H9 (cell line): ENCODE data around the gene NECTIN1. TPM values are rescaled to one million over a fixed set of nuclear protein-coding genes. Genes with fewer than 3 reads are reported as not detected.

Source experiments
- DNase-seq: peaks from one replicate; pipeline ENCODE4 v3.0.0-alpha.2; 2017
- H2AFZ ChIP-seq: one replicate; pipeline ENCODE4 v1.6.1; 2013; ENCODE audit warnings: mild to moderate bottlenecking, low read length, control low read depth, moderate library complexity
- H2AK5ac ChIP-seq: 2 replicates; pipeline ENCODE4 v1.6.1; 2013; ENCODE audit warnings: low read length, control low read depth, mixed read lengths; ENCODE audit not compliant: insufficient read length
- H2BK120ac ChIP-seq: one replicate; pipeline ENCODE4 v1.6.1; 2013; ENCODE audit warnings: low read depth, mild to moderate bottlenecking, low read length, control low read depth, inconsistent platforms; ENCODE audit not compliant: poor library complexity, severe bottlenecking
- H2BK12ac ChIP-seq: 2 replicates; pipeline ENCODE4 v1.6.1; 2013; ENCODE audit warnings: low read length, control low read depth, mixed read lengths, low read depth; ENCODE audit not compliant: insufficient read length
- H2BK15ac ChIP-seq: 2 replicates; pipeline ENCODE4 v1.6.1; 2013; ENCODE audit warnings: low read depth, low read length, control low read depth
- H2BK20ac ChIP-seq: one replicate; pipeline ENCODE4 v1.6.1; 2013; ENCODE audit warnings: low read depth, mild to moderate bottlenecking, low read length, control low read depth, inconsistent platforms; ENCODE audit not compliant: poor library complexity, severe bottlenecking
- H2BK5ac ChIP-seq: 2 replicates; pipeline ENCODE4 v1.6.1; 2013; ENCODE audit warnings: low read length, control low read depth, mixed read lengths; ENCODE audit not compliant: insufficient read length
- H3K14ac ChIP-seq: 2 replicates; pipeline ENCODE4 v1.6.1; 2013; ENCODE audit warnings: low read length, control low read depth; ENCODE audit not compliant: insufficient read depth
- H3K18ac ChIP-seq: 2 replicates; pipeline ENCODE4 v1.6.1; 2013; ENCODE audit warnings: low read depth, mild to moderate bottlenecking, mixed read lengths, low read length, control low read depth; ENCODE audit not compliant: insufficient read length
- H3K23ac ChIP-seq: 2 replicates; pipeline ENCODE4 v1.6.1; 2013; ENCODE audit warnings: low read length, control low read depth, mixed read lengths, low read depth; ENCODE audit not compliant: insufficient read length
- H3K23me2 ChIP-seq: 2 replicates; pipeline ENCODE4 v1.6.1; 2013; ENCODE audit warnings: low read depth, mild to moderate bottlenecking, mixed read lengths, low read length, control low read depth; ENCODE audit not compliant: insufficient read length, poor library complexity, severe bottlenecking
- H3K27ac ChIP-seq: 2 replicates; pipeline ENCODE4 v1.5.1; 2013; ENCODE audit warnings: low read length, control low read depth, mixed read lengths, low read depth; ENCODE audit not compliant: insufficient read length
- H3K27me3 ChIP-seq: 2 replicates; pipeline ENCODE4 v1.6.1; 2013; ENCODE audit warnings: low read length, control low read depth, inconsistent platforms; ENCODE audit not compliant: insufficient read depth
- H3K4ac ChIP-seq: 2 replicates; pipeline ENCODE4 v1.6.1; 2013; ENCODE audit warnings: low read depth, mild to moderate bottlenecking, control low read depth, inconsistent platforms, low read length, moderate library complexity
- H3K4me1 ChIP-seq: 2 replicates; pipeline ENCODE4 v1.6.1; 2013; ENCODE audit warnings: low read length, control low read depth, inconsistent platforms; ENCODE audit not compliant: insufficient read depth
- H3K4me2 ChIP-seq: 2 replicates; pipeline ENCODE4 v1.6.1; 2013; ENCODE audit warnings: low read length, control low read depth, mixed read lengths; ENCODE audit not compliant: insufficient read length, insufficient read depth
- H3K56ac ChIP-seq: 2 replicates; pipeline ENCODE4 v1.6.1; 2013; ENCODE audit warnings: low read depth, mild to moderate bottlenecking, mixed read lengths, low read length, control low read depth; ENCODE audit not compliant: insufficient read length
- H3K79me1 ChIP-seq: 2 replicates; pipeline ENCODE4 v1.6.1; 2013; ENCODE audit warnings: low read depth, mild to moderate bottlenecking, moderate library complexity, low read length, control low read depth, inconsistent platforms; ENCODE audit not compliant: insufficient read depth, poor library complexity, severe bottlenecking
- H3K79me2 ChIP-seq: 2 replicates; pipeline ENCODE4 v1.6.1; 2013; ENCODE audit warnings: low read length, control low read depth, inconsistent platforms; ENCODE audit not compliant: insufficient read depth
- H3K9ac ChIP-seq: 2 replicates; pipeline ENCODE4 v1.6.1; 2013; ENCODE audit warnings: low read length, control low read depth, mixed read lengths; ENCODE audit not compliant: insufficient read length; ENCODE audit errors: extremely low read depth
- H3K9me3 ChIP-seq: one replicate; pipeline ENCODE4 v1.6.1; 2013; ENCODE audit warnings: low read depth, low read length, inconsistent platforms; ENCODE audit not compliant: control insufficient read depth
- H3T11ph ChIP-seq: one replicate; pipeline ENCODE4 v1.6.1; 2013; ENCODE audit warnings: mild to moderate bottlenecking, low read length, control low read depth, inconsistent platforms
- H4K20me1 ChIP-seq: one replicate; pipeline ENCODE4 v1.6.1; 2013; ENCODE audit not compliant: control insufficient read depth, insufficient read length, insufficient read depth
- H4K5ac ChIP-seq: 2 replicates; pipeline ENCODE4 v1.6.1; 2013; ENCODE audit warnings: low read depth, mild to moderate bottlenecking, mixed read lengths, low read length, control low read depth; ENCODE audit not compliant: insufficient read length
- H4K8ac ChIP-seq: replicated peaks from 2 replicates; pipeline ENCODE4 v1.6.1; 2013; ENCODE audit warnings: low read length, control low read depth, mixed read lengths, low read depth; ENCODE audit not compliant: insufficient read length
- H4K91ac ChIP-seq: 2 replicates; pipeline ENCODE4 v1.6.1; 2013; ENCODE audit warnings: low read depth, mild to moderate bottlenecking, moderate library complexity, mixed read lengths, low read length, control low read depth; ENCODE audit not compliant: insufficient read length
- H3K27ac Mint-ChIP-seq, 3 experiments: 2 replicates in 2 of 3; 3 replicates in 1 of 3; pipeline ENCODE4 v1.8.0; 2020 to 2021; ENCODE audit warnings: mixed read lengths in 3 of 3, mild to moderate bottlenecking in 1 of 3, moderate library complexity in 1 of 3
- H3K27me3 Mint-ChIP-seq: 2 replicates; pipeline ENCODE4 v1.8.0; 2021; ENCODE audit warnings: low read depth, mild to moderate bottlenecking, moderate library complexity, mixed read lengths
- H3K36me3 Mint-ChIP-seq, 3 experiments: 2 replicates in 2 of 3; 3 replicates in 1 of 3; pipeline ENCODE4 v1.8.0; 2020 to 2021; ENCODE audit warnings: low read depth in 3 of 3, mixed read lengths in 3 of 3; ENCODE audit not compliant: insufficient read depth in 1 of 3
- H3K4me1 Mint-ChIP-seq, 2 experiments: 2 replicates each; pipeline ENCODE4 v1.8.0; 2020; ENCODE audit warnings: mixed read lengths in 2 of 2
- H3K4me3 Mint-ChIP-seq, 2 experiments: 2 replicates in 1 of 2; 3 replicates in 1 of 2; pipeline ENCODE4 v1.8.0; 2020 to 2021; ENCODE audit warnings: mild to moderate bottlenecking in 2 of 2, mixed read lengths in 2 of 2, moderate library complexity in 1 of 2
- H3K9me3 Mint-ChIP-seq, 2 experiments: 2 replicates in 1 of 2; 3 replicates in 1 of 2; pipeline ENCODE4 v1.8.0; 2020; ENCODE audit warnings: mild to moderate bottlenecking in 2 of 2, mixed read lengths in 2 of 2, moderate library complexity in 1 of 2
- WGBS: extraction: QIAGEN DNeasy Blood & Tissue Kit; methylation state at CpG from one replicate; pipeline ENCODE4 v1.1.7; 2013; ENCODE audit warnings: missing lambda C conversion rate, low lambda C conversion rate, mixed read lengths; ENCODE audit not compliant: insufficient read length; ENCODE audit errors: extremely low coverage; 5-methylcytosine and 5-hydroxymethylcytosine counted together
- total RNA-seq: library from RNA; stranded (reverse); gene quantifications from 2 replicates; pipeline ENCODE4 v1.2.1, GENCODE V29; 2021
- TF ChIP-seq, protein P1 (sequence below): fragments of 200-600 bp; sonication (generic); conservative IDR thresholded peaks from 3 replicates; pipeline ENCODE4 v1.8.0; 2021; ENCODE audit warnings: antibody characterized with exemption, mild to moderate bottlenecking

NECTIN1 gene
- total RNA-seq, 1 experiment from 2014 or later: 113 TPM

DNA sequence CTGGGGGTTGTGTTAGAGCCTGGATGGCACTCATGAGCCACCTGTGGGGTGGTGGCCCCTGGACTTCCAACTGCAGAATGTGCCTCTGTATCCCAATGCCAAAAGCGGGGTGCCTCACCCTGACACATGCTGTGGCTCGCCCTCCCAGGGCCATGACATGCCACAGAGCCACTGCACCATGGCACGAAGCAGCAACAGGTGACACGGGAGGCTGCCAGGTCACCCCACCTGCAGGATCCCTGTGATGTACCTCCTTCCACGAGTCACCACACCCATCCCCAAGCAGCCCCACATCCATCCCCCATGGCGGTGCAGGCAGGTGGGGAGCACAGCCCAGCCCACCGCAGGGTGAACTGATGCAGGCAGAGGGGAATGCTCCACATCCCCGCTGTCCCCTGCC, 14.8 kb downstream of the NECTIN1 start:
- Mint-ChIP-seq H3K4me1 (peaks cover 67 to 81% of the 10 kb centered on the region in 2 experiments), H3K36me3 (peaks cover 0 to 16% (median 8%) of the 10 kb centered on the region in 3 experiments; a peak in 4 of 7 replicates), H3K4me3 (no peak overlapping the region), H3K27me3 (no peaks in the 10 kb centered on the region; the same call in none of the 2 replicates), H3K27ac (no peak overlapping the region), H3K9me3 (no peaks in the 10 kb centered on the region)
- H3K14ac ChIP-seq: no peak overlapping the region
- H3K4me1 ChIP-seq: peaks cover 4% of the 10 kb centered on the region; the same call in 1 of the 2 replicates
- TF ChIP-seq, protein P1, sequence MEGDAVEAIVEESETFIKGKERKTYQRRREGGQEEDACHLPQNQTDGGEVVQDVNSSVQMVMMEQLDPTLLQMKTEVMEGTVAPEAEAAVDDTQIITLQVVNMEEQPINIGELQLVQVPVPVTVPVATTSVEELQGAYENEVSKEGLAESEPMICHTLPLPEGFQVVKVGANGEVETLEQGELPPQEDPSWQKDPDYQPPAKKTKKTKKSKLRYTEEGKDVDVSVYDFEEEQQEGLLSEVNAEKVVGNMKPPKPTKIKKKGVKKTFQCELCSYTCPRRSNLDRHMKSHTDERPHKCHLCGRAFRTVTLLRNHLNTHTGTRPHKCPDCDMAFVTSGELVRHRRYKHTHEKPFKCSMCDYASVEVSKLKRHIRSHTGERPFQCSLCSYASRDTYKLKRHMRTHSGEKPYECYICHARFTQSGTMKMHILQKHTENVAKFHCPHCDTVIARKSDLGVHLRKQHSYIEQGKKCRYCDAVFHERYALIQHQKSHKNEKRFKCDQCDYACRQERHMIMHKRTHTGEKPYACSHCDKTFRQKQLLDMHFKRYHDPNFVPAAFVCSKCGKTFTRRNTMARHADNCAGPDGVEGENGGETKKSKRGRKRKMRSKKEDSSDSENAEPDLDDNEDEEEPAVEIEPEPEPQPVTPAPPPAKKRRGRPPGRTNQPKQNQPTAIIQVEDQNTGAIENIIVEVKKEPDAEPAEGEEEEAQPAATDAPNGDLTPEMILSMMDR: no peak
- no peak overlapping the region for H3T11ph ChIP-seq
- no peak overlapping the region for H3K4ac ChIP-seq
- H2BK20ac ChIP-seq: no peak overlapping the region
- no peaks in the 10 kb centered on the region for H3K9me3 ChIP-seq
- H3K27ac ChIP-seq: no peak overlapping the region
- no peak overlapping the region for H4K5ac ChIP-seq
- H4K91ac ChIP-seq: no peak overlapping the region
- WGBS: no CpG with 5 or more reads among the region's 8 CpGs
- no peak overlapping the region for H3K9ac ChIP-seq
- peaks cover 22% of the 10 kb centered on the region for H3K79me1 ChIP-seq
- H2BK15ac ChIP-seq: no peak overlapping the region
- no peak overlapping the region for H4K8ac ChIP-seq
- no peak for DNase-seq
- no peak overlapping the region for H2BK120ac ChIP-seq
- H3K79me2 ChIP-seq: peaks cover 31% of the 10 kb centered on the region; the same call in 1 of the 2 replicates
- H3K18ac ChIP-seq: no peak overlapping the region
- no peak overlapping the region for H2AK5ac ChIP-seq
- H4K20me1 ChIP-seq: peaks cover 7% of the 10 kb centered on the region
- no peak overlapping the region for H3K56ac ChIP-seq
- H2AFZ ChIP-seq: no peak overlapping the region
- H3K4me2 ChIP-seq: no peak overlapping the region
- H3K23ac ChIP-seq: no peak overlapping the region
- no peaks in the 10 kb centered on the region for H3K23me2 ChIP-seq
- H2BK12ac ChIP-seq: no peak overlapping the region
- H2BK5ac ChIP-seq: no peak overlapping the region
- H3K27me3 ChIP-seq: no peaks in the 10 kb centered on the region
